ENCODE measurements around the gene ARHGAP27.

Gene ARHGAP27

DNA sequence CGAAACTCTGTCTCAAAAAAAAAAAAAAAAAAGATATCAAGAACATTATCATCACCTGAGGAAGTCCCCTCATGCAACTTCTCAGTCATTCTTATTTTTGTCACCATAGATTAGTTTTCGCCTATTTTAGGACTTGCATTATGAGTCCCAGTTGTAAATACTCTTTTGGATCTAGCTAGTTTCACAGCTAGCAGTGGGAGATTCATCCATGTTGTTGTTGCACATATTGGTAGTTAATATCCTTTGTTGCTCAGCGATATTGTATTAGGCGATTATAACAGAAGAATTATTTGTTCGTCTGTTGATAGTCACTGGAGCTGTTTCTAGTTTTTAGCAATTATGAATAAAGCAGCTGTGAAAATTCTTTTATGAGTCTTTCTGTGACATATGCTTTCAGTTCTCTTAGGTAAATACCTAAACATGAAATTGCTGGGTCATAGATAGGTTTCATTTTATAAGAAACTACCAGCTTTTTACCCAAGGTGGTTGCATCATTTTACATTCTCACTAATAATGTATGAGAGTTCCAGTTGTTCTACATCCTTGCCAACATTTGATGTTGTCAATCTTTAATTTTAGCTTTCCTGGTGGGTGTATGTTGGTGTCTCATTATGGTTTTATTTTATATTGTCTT, 75.2 kb downstream of the ARHGAP27 start:
- TF ChIP-seq EP300 (IDR thresholded peaks at IDR 0.05; ENCODE audit: borderline replicate concordance) (no peak), TCF12 (IDR thresholded peaks at IDR 0.05; ENCODE audit: low read depth) (no peak), TEAD4 (IDR thresholded peaks at IDR 0.05) (no peak), YY1 (IDR thresholded peaks at IDR 0.05; ENCODE audit: low read depth) (no peak), CEBPB (IDR thresholded peaks at IDR 0.05) (no peak)
- TF ChIP-seq, protein P1, sequence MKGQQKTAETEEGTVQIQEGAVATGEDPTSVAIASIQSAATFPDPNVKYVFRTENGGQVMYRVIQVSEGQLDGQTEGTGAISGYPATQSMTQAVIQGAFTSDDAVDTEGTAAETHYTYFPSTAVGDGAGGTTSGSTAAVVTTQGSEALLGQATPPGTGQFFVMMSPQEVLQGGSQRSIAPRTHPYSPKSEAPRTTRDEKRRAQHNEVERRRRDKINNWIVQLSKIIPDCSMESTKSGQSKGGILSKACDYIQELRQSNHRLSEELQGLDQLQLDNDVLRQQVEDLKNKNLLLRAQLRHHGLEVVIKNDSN (IDR thresholded peaks at IDR 0.05): no peak
- TF ChIP-seq, protein P2, sequence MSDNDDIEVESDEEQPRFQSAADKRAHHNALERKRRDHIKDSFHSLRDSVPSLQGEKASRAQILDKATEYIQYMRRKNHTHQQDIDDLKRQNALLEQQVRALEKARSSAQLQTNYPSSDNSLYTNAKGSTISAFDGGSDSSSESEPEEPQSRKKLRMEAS (IDR thresholded peaks at IDR 0.05): no peak

DNA sequence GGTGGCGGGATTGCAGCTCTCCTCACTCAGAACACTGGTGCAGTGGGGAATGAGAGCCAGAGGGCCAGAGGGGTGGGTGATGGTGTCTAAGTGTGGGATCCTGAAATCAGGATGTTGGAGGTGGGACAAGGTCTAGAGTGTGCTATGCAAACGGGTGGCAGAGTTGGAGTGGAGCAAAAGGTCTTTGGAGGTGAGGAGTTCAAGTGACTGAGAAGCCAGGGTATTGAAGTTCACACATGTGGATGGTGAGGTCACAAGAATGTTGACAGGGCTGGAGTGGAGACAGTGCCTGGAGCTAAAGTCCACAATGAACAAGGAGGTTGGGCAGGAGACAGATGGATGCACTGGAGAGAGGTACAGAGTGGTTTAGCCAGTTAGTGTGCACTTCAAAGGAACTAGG, 77.6 kb downstream of the ARHGAP27 start:
- no peak for TF ChIP-seq CEBPB (IDR thresholded peaks at IDR 0.05)

DNA sequence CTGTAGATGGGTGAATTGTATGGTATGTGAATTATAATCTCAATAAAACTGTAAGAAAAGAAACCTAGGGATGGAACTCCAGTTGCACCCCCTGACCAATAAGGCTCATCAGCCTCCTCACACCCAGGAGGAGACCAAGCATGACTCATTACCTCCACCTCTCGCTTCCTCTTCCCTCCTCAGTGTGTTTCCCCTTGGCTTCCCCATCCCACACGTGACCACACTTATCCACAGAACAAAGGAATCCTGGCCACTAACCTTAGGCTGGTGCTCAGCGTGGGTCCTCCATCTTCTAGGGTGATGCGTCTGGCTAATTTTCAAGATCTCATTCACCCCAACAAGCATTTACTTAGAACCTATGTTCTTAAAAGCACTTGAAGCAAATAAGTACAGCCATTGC, 79.6 kb downstream of the ARHGAP27 start:
- TF ChIP-seq TCF12 (IDR thresholded peaks at IDR 0.05; ENCODE audit: low read depth) (no peak), TEAD4 (IDR thresholded peaks at IDR 0.05) (no peak), TAF1 (IDR thresholded peaks at IDR 0.05; ENCODE audit: low read depth) (no peak), EP300 (IDR thresholded peaks at IDR 0.05; ENCODE audit: borderline replicate concordance) (no peak), FOXM1 (IDR thresholded peaks at IDR 0.05; ENCODE audit: borderline replicate concordance, low read depth) (no peak), NFIC (IDR thresholded peaks at IDR 0.05) (no peak), EGR1 (IDR thresholded peaks at IDR 0.05) (no peak), ZBTB7A (IDR thresholded peaks at IDR 0.05; ENCODE audit: low read depth) (no peak), CEBPB (IDR thresholded peaks at IDR 0.05) (no peak), YY1 (IDR thresholded peaks at IDR 0.05; ENCODE audit: low read depth) (no peak), RAD21 (IDR thresholded peaks at IDR 0.05; ENCODE audit: low read depth) (no peak), CREB1 (IDR thresholded peaks at IDR 0.05; ENCODE audit: low read depth) (no peak)
- TF ChIP-seq, protein P2 (IDR thresholded peaks at IDR 0.05): no peak
- TF ChIP-seq, protein P1 (IDR thresholded peaks at IDR 0.05): no peak
- TF ChIP-seq, protein P3, sequence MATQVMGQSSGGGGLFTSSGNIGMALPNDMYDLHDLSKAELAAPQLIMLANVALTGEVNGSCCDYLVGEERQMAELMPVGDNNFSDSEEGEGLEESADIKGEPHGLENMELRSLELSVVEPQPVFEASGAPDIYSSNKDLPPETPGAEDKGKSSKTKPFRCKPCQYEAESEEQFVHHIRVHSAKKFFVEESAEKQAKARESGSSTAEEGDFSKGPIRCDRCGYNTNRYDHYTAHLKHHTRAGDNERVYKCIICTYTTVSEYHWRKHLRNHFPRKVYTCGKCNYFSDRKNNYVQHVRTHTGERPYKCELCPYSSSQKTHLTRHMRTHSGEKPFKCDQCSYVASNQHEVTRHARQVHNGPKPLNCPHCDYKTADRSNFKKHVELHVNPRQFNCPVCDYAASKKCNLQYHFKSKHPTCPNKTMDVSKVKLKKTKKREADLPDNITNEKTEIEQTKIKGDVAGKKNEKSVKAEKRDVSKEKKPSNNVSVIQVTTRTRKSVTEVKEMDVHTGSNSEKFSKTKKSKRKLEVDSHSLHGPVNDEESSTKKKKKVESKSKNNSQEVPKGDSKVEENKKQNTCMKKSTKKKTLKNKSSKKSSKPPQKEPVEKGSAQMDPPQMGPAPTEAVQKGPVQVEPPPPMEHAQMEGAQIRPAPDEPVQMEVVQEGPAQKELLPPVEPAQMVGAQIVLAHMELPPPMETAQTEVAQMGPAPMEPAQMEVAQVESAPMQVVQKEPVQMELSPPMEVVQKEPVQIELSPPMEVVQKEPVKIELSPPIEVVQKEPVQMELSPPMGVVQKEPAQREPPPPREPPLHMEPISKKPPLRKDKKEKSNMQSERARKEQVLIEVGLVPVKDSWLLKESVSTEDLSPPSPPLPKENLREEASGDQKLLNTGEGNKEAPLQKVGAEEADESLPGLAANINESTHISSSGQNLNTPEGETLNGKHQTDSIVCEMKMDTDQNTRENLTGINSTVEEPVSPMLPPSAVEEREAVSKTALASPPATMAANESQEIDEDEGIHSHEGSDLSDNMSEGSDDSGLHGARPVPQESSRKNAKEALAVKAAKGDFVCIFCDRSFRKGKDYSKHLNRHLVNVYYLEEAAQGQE (IDR thresholded peaks at IDR 0.05; ENCODE audit: low read depth): no peak

DNA sequence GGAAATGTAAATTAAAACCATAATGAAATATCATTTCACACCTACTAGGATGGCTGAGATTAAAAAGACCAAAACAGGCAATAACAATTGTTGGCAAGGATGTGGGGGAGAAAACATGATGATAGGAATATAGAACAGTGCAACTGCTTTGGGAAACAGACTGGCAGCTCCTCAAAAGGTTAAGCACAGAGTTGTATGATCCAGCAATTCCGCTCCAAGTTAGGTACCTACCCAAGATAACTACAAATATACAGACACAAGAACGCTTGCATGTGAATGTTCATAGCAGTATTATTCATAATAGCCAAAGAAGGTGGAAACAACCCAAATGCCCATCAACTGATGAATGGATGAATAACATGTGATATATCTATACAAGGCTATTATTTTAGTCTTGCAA, 80.8 kb downstream of the ARHGAP27 start:
- TF ChIP-seq, protein P2 (IDR thresholded peaks at IDR 0.05): no peak
- TF ChIP-seq EP300 (IDR thresholded peaks at IDR 0.05; ENCODE audit: borderline replicate concordance) (no peak), RAD21 (IDR thresholded peaks at IDR 0.05; ENCODE audit: low read depth) (no peak), CEBPB (IDR thresholded peaks at IDR 0.05) (no peak), TAF1 (IDR thresholded peaks at IDR 0.05; ENCODE audit: low read depth) (no peak), NFIC (IDR thresholded peaks at IDR 0.05) (no peak), YY1 (IDR thresholded peaks at IDR 0.05; ENCODE audit: low read depth) (no peak), FOXM1 (IDR thresholded peaks at IDR 0.05; ENCODE audit: borderline replicate concordance, low read depth) (no peak), TCF12 (IDR thresholded peaks at IDR 0.05; ENCODE audit: low read depth) (no peak), ZBTB7A (IDR thresholded peaks at IDR 0.05; ENCODE audit: low read depth) (no peak), EGR1 (IDR thresholded peaks at IDR 0.05) (no peak), CREB1 (IDR thresholded peaks at IDR 0.05; ENCODE audit: low read depth) (no peak)
- TF ChIP-seq, protein P1 (IDR thresholded peaks at IDR 0.05): no peak
- TF ChIP-seq, protein P3 (IDR thresholded peaks at IDR 0.05; ENCODE audit: low read depth): no peak

DNA sequence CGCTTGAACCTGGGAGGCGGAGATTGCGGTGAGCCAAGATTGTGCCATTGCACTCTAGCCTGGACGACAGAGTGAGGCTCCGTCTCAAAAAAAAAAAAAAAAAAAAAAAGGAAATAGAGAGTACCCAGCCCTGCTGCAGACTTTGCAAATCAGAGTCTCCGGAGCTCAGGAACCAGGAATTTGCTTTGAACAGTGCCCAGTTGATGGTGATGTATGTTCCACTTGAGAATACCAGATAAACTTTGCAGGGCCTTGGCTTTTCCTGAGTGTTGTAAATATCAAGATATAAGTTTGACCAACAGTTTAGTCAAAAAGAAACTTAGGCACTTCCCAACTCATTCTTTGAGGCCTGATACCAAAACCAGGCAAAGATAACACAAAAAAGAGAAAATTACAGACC, 85.2 kb downstream of the ARHGAP27 start:
- TF ChIP-seq EP300 (IDR thresholded peaks at IDR 0.05; ENCODE audit: borderline replicate concordance): no peak
- TF ChIP-seq, protein P3 (IDR thresholded peaks at IDR 0.05; ENCODE audit: low read depth): no peak
- no peak for TF ChIP-seq NFIC (IDR thresholded peaks at IDR 0.05)
- no peak for TF ChIP-seq ZBTB7A (IDR thresholded peaks at IDR 0.05; ENCODE audit: low read depth)
